Activated CD8-positive, alpha-beta memory T cell treated with anti-CD3 and anti-CD28 coated beads, Interleukin-2, amount 10 ng/mL, durations not matched to agents 7 days and 5 days (primary cell): ENCODE data around the gene NDUFC1. TPM values are rescaled to one million over a fixed set of nuclear protein-coding genes. Genes with fewer than 3 reads are reported as not detected.

Experiments
- total RNA-seq, 2 experiments: library from RNA; stranded (reverse); gene quantifications; one replicate each; pipeline ENCODE4 v1.2.3, GENCODE V29; 2021

Gene NDUFC1
- total RNA-seq, 2 experiments from 2014 or later: 32.2 to 34.9 TPM

Other genes with a start within 250 kb of the NDUFC1 start
- gene ELF2, start 125.3 kb downstream of the NDUFC1 start, total RNA-seq: 10 to 100 TPM; 27.3 to 39.8 TPM
- under 1 TPM in 1 of 2 experiments, not detected in 1; 0.20 TPM for gene MGARP, start 22.3 kb downstream of the NDUFC1 start, total RNA-seq
- 10 to 100 TPM; 50.0 to 70.8 TPM for gene NAA15, start 972 bp downstream of the NDUFC1 start, total RNA-seq
- gene RAB33B, start 151.6 kb upstream of the NDUFC1 start, total RNA-seq: 1 to 10 TPM; 5.4 to 7.4 TPM